Loucy (cell line): ENCODE data around the gene KCNJ5.

ENCODE experiments used
- H2AFZ ChIP-seq: fragments of 200-600 bp; sonication (generic); 2 replicates; pipeline ENCODE4 v1.6.0; 2016; ENCODE audit warnings: antibody characterized with exemption, mild to moderate bottlenecking, low read length, moderate library complexity
- H3F3A ChIP-seq: fragments of 200-600 bp; 2 replicates; pipeline ENCODE4 v1.6.0; 2016; ENCODE audit warnings: antibody characterized with exemption, low read depth, mild to moderate bottlenecking
- H3K27me3 ChIP-seq: fragments of 200-600 bp; sonication (generic); 2 replicates; pipeline ENCODE4 v1.6.1; 2014; ENCODE audit warnings: low read length, mild to moderate bottlenecking; ENCODE audit not compliant: insufficient read depth, poor library complexity, severe bottlenecking
- H3K36me3 ChIP-seq: fragments of 200-600 bp; sonication (generic); 2 replicates; pipeline ENCODE4 v1.6.1; 2016; ENCODE audit warnings: low read length; ENCODE audit not compliant: insufficient read depth
- H3K4me1 ChIP-seq: fragments of 200-600 bp; sonication (generic); 2 replicates; pipeline ENCODE4 v1.5.1; 2014; ENCODE audit warnings: low read length, mild to moderate bottlenecking; ENCODE audit not compliant: insufficient read depth, poor library complexity, severe bottlenecking
- H3K4me2 ChIP-seq: fragments of 200-600 bp; sonication (generic); 2 replicates; pipeline ENCODE4 v1.6.0; 2014; ENCODE audit warnings: antibody characterized with exemption, low read length, low read depth, mild to moderate bottlenecking; ENCODE audit not compliant: poor library complexity, severe bottlenecking
- H3K4me3 ChIP-seq: fragments of 200-600 bp; sonication (generic); 2 replicates; pipeline ENCODE4 v1.5.1; 2014; ENCODE audit warnings: low read length, mild to moderate bottlenecking, mixed read lengths; ENCODE audit not compliant: poor library complexity, severe bottlenecking
- H3K79me2 ChIP-seq: fragments of 200-600 bp; sonication (generic); 2 replicates; pipeline ENCODE4 v1.6.1; 2014; ENCODE audit warnings: low read length; ENCODE audit not compliant: insufficient read depth
- H3K9ac ChIP-seq: fragments of 200-600 bp; sonication (generic); 2 replicates; pipeline ENCODE4 v1.6.0; 2014; ENCODE audit warnings: mild to moderate bottlenecking, low read depth, low read length, moderate library complexity; ENCODE audit not compliant: poor library complexity, severe bottlenecking
- H3K9me2 ChIP-seq: fragments of 200-600 bp; sonication (generic); replicated peaks from 2 replicates; pipeline ENCODE4 v1.6.1; 2016; ENCODE audit warnings: low read depth, low read length, mixed read lengths
- H3K9me3 ChIP-seq: fragments of 200-600 bp; sonication (generic); 2 replicates; pipeline ENCODE4 v1.6.1; 2014; ENCODE audit warnings: mild to moderate bottlenecking, antibody characterized with exemption, low read length, low read depth; ENCODE audit not compliant: insufficient read depth
- H4K20me1 ChIP-seq: fragments of 200-600 bp; sonication (generic); 2 replicates; pipeline ENCODE4 v1.6.0; 2014; ENCODE audit warnings: antibody characterized with exemption, low read length, mild to moderate bottlenecking; ENCODE audit not compliant: insufficient read depth, poor library complexity, severe bottlenecking
- EZH2phosphoT487 ChIP-seq: fragments of 200-600 bp; IDR thresholded peaks from 2 replicates; pipeline ENCODE4 v1.6.1; 2018; ENCODE audit warnings: antibody characterized with exemption, mild to moderate bottlenecking, moderate library complexity, borderline replicate concordance
- TF ChIP-seq, protein P1 (sequence below): fragments of 200-600 bp; sonication (generic); conservative IDR thresholded peaks from 2 replicates; pipeline ENCODE4 v1.5.1; 2014; ENCODE audit warnings: mild to moderate bottlenecking, antibody characterized with exemption, low read length

The KCNJ5 gene

DNA sequence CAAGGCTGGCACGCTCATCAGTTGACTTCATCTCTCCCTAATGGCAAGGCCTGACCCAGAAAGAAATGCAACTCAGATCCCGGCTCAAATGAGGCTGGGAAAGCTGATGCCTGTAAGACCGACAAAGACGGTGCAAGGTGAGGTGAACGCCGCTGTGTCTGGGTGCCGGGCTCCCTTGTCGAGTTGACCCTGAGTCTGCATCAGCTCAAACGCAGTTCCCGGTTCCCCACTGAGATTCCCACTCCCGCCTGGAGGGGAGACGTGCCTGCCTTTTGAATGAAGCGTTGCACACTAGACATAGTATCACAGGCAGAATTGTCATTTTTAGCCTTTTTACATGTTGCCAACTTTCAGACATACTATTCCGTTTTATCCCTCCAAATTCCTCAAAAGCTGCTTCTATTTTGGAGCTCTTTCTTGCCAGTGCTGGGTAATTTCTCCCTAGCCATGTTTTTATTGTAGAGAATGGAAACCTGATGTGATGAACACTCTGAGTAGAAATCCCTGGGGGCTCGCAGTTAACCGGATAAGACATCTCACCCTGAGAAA, 52.3 kb downstream of the KCNJ5 start:
- Histone ChIP-seq H3K79me2 (no peaks in the 10 kb centered on the region), H2AFZ (no peak overlapping the region), H3K27me3 (no peaks in the 10 kb centered on the region), H3K9me2 (no peaks in the 10 kb centered on the region), H3K4me1 (no peaks in the 10 kb centered on the region), H3K36me3 (no peaks in the 10 kb centered on the region), H4K20me1 (no peaks in the 10 kb centered on the region), H3K9me3 (no peaks in the 10 kb centered on the region), H3K9ac (no peak overlapping the region), H3F3A (no peaks in the 10 kb centered on the region), H3K4me2 (no peak overlapping the region), H3K4me3 (no peak overlapping the region)
- TF ChIP-seq EZH2phosphoT487 = no peak
- TF ChIP-seq, protein P1, sequence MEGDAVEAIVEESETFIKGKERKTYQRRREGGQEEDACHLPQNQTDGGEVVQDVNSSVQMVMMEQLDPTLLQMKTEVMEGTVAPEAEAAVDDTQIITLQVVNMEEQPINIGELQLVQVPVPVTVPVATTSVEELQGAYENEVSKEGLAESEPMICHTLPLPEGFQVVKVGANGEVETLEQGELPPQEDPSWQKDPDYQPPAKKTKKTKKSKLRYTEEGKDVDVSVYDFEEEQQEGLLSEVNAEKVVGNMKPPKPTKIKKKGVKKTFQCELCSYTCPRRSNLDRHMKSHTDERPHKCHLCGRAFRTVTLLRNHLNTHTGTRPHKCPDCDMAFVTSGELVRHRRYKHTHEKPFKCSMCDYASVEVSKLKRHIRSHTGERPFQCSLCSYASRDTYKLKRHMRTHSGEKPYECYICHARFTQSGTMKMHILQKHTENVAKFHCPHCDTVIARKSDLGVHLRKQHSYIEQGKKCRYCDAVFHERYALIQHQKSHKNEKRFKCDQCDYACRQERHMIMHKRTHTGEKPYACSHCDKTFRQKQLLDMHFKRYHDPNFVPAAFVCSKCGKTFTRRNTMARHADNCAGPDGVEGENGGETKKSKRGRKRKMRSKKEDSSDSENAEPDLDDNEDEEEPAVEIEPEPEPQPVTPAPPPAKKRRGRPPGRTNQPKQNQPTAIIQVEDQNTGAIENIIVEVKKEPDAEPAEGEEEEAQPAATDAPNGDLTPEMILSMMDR = no peak

DNA sequence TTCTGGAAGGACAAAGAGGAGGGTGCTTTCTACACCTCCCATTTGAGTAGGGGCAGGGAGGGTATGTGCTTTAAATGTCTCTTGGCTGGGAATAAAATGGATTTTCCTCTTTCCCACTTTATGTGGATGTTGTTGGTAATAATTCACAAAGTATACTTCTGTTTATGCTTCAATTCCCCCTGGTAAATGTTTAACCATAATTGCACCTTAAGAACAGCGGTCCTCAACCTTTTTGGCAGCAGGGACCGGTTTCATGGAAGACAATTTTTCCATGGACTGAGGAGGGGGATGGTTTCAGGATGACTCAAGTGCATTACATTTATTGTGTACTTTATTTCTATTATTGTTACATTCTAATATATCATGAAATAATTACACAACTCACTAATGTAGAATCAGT, 55.5 kb downstream of the KCNJ5 start:
- Histone ChIP-seq H2AFZ (no peak overlapping the region), H3K9me2 (no peaks in the 10 kb centered on the region), H4K20me1 (no peaks in the 10 kb centered on the region), H3K4me2 (no peak overlapping the region), H3K79me2 (no peaks in the 10 kb centered on the region), H3K4me1 (no peaks in the 10 kb centered on the region), H3K4me3 (no peak overlapping the region), H3K27me3 (no peaks in the 10 kb centered on the region), H3F3A (no peaks in the 10 kb centered on the region), H3K9ac (no peak overlapping the region), H3K9me3 (no peaks in the 10 kb centered on the region), H3K36me3 (no peaks in the 10 kb centered on the region)
- TF ChIP-seq, protein P1 = no peak
- TF ChIP-seq EZH2phosphoT487 = no peak

DNA sequence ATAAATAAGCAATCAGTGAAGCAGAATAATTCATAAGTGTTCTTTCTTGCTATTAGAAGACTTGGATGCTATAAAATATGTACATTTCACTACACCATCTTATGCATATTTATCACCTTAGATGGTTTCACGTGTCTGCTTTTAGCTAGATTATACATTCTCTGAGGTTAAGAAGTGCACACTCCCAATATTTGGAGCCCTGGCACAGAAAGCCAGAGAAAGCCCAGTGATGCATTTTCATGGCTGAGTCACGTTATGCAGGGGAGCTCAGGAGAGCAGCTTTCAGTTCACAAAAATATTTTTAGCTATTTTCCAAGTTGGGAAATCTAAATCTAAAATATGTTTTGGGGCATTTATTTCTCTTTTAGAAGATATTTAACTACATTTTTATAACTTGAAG, 56.6 kb downstream of the KCNJ5 start:
- no peak overlapping the region for H2AFZ ChIP-seq
- no peak overlapping the region for H3K4me3 ChIP-seq
- H3K9ac ChIP-seq = no peak overlapping the region
- no peaks in the 10 kb centered on the region for H3K27me3 ChIP-seq
- TF ChIP-seq, protein P1 = no peak
- TF ChIP-seq EZH2phosphoT487 = no peak
- H3K79me2 ChIP-seq = no peaks in the 10 kb centered on the region
- no peaks in the 10 kb centered on the region for H3K4me1 ChIP-seq
- H4K20me1 ChIP-seq = no peaks in the 10 kb centered on the region
- H3K36me3 ChIP-seq = no peaks in the 10 kb centered on the region
- no peaks in the 10 kb centered on the region for H3K9me3 ChIP-seq
- no peak overlapping the region for H3K4me2 ChIP-seq
- H3K9me2 ChIP-seq = no peaks in the 10 kb centered on the region
- H3F3A ChIP-seq = no peaks in the 10 kb centered on the region
